OCI-LY7 (cell line): ENCODE results near the gene LEMD2. TPM values are rescaled to one million over a fixed set of nuclear protein-coding genes. Genes with fewer than 3 reads are reported as not detected.

Source experiments
- BruUV-seq: library from RNA; stranded (reverse); fragments of 400-500 nt; replicated peaks from 2 replicates; lab custom pipeline; 2021; lab: Mats Ljungman, UMichigan
- CTCF ChIA-PET: fragments of 300-600 bp; sonication (Branson Sonifier 250); formaldehyde crosslinking; loops from one replicate; lab custom pipeline; 2022; ENCODE audit warnings: antibody characterized with exemption; ENCODE audit not compliant: unreplicated experiment; lab: Charles Lee
- POLR2A ChIA-PET: fragments of 300-600 bp; sonication (Branson Sonifier 250); formaldehyde crosslinking; loops from one replicate; lab custom pipeline; 2022; ENCODE audit warnings: antibody characterized with exemption; lab: Charles Lee
- DNase-seq: peaks from one replicate; pipeline ENCODE4 v3.0.0-alpha.2; 2015; ENCODE audit warnings: low spot score
- H2AFZ ChIP-seq: fragments of 200-600 bp; sonication (generic), shearing (Covaris generic); 2 replicates; pipeline ENCODE4 v1.6.1; 2014; ENCODE audit warnings: mild to moderate bottlenecking, antibody characterized with exemption, low read length, moderate library complexity
- H3K27ac ChIP-seq: fragments of 200-600 bp; sonication (generic); 2 replicates; pipeline ENCODE4 v1.5.1; 2014; ENCODE audit warnings: mixed run types, low read depth, mild to moderate bottlenecking, moderate library complexity, low read length, inconsistent platforms; ENCODE audit not compliant: poor library complexity, severe bottlenecking
- H3K36me3 ChIP-seq: fragments of 200-600 bp; sonication (generic); 2 replicates; pipeline ENCODE4 v1.6.1; 2014; ENCODE audit warnings: mild to moderate bottlenecking, antibody characterized with exemption, low read length, moderate library complexity, mixed read lengths; ENCODE audit not compliant: insufficient read depth
- H3K4me1 ChIP-seq: fragments of 200-600 bp; sonication (generic); 2 replicates; pipeline ENCODE4 v1.5.1; 2014; ENCODE audit warnings: mild to moderate bottlenecking, low read length; ENCODE audit not compliant: insufficient read depth, poor library complexity, severe bottlenecking
- H3K4me2 ChIP-seq: fragments of 200-600 bp; sonication (generic); 2 replicates; pipeline ENCODE4 v1.6.1; 2014; ENCODE audit warnings: mild to moderate bottlenecking, low read length
- H3K4me3 ChIP-seq: fragments of 200-600 bp; sonication (generic); 2 replicates; pipeline ENCODE4 v1.5.1; 2014; ENCODE audit warnings: mild to moderate bottlenecking, low read depth, low read length; ENCODE audit not compliant: poor library complexity, severe bottlenecking
- H3K79me2 ChIP-seq: fragments of 200-600 bp; sonication (generic); 2 replicates; pipeline ENCODE4 v1.6.1; 2016; ENCODE audit warnings: low read depth, mild to moderate bottlenecking, low read length, moderate library complexity, mixed read lengths; ENCODE audit not compliant: insufficient read depth
- H3K9me2 ChIP-seq: fragments of 200-600 bp; sonication (generic); 2 replicates; pipeline ENCODE4 v1.6.1; 2016; ENCODE audit warnings: mild to moderate bottlenecking, low read length, mixed read lengths; ENCODE audit not compliant: insufficient read depth
- H3K9me3 ChIP-seq: fragments of 200-600 bp; sonication (generic); 2 replicates; pipeline ENCODE4 v1.6.1; 2014; ENCODE audit warnings: mild to moderate bottlenecking, mixed run types, low read length, mixed read lengths
- H4K20me1 ChIP-seq: fragments of 200-600 bp; sonication (generic); 2 replicates; pipeline ENCODE4 v1.6.1; 2014; ENCODE audit warnings: mild to moderate bottlenecking, antibody characterized with exemption, low read length, moderate library complexity, mixed read lengths; ENCODE audit not compliant: insufficient read depth
- EZH2phosphoT487 ChIP-seq: fragments of 200-600 bp; sonication (generic); IDR thresholded peaks from 2 replicates; pipeline ENCODE4 v1.6.1; 2018; ENCODE audit warnings: low read depth, borderline replicate concordance, mild to moderate bottlenecking, mixed run types, antibody characterized with exemption, low read length, moderate library complexity, mixed read lengths
- intact Hi-C: fragments of 100-400 bp; cut with micrococcal nuclease; formaldehyde crosslinking; loops from one replicate; pipeline ENCODE4 v1.10.0; 2022; ENCODE audit not compliant: unreplicated experiment
- total RNA-seq, 2 experiments: library from RNA; depleted of rRNA in 1 of 2; stranded (reverse); fragments of >200 nt in 1 of 2; shearing (Covaris generic) in 1 of 2; gene quantifications; 2 replicates each; pipeline ENCODE4 v1.2.3, GENCODE V29; 2014 to 2022
- TF ChIP-seq, protein P1 (sequence below): fragments of 200-600 bp; sonication (generic); conservative IDR thresholded peaks from 2 replicates; pipeline ENCODE4 v1.5.1; 2014; ENCODE audit warnings: mild to moderate bottlenecking, antibody characterized with exemption, low read length, moderate library complexity, mixed read lengths

Gene LEMD2
- total RNA-seq, 2 experiments from 2014 or later = 59.2 to 66.9 TPM

GRCh38 chr6:33733709-33734007 lies 55.3 kb downstream of the LEMD2 start:
- no peaks in the 10 kb centered on the region for H3K36me3 ChIP-seq
- BruUV-seq = no TSS peak

DNA sequence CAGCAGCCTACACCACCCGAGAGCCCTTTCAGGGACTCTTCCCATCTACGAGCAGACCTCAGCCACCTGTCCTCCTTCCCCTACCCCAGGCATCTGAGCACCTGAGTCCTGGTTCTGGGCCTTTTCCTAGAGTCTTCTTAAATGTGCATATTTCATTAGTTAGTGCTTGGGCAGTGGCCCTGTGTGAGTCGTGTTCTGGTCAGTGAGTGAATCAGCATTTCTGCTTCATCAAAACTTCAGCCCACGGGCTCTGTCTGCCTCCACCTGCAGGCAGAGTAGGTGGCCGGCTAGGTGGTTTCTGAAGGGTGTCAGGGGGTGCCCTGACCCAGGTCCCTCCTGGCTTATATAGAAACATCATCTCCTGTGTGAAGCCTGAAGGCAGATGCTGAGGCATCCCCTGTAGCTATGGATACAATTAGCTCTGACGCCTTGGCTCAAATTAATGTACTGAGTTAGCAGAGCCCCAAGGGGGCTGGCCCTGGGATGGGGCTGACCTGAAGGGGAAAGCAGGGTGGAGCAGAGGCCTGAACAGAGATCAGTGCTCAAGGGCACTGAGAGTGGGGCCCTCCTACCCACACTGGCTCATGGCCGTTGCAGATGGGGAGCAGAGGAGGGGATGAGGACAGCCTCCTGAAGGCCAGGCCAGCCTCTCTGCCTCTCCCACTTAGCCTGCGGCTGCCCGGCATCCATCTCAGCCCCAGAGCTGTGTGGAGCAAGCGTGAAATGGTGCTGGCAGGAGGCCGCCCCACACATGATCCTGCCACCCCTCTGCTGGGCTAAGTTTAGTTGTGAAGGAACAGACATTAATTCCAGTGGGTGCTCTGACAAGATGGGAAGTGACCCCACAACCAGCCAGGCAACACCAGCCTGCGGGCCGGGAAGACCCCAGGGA lies 55.9 kb downstream of the LEMD2 start:
- no peaks in the 10 kb centered on the region for H3K79me2 ChIP-seq
- no peaks in the 10 kb centered on the region for H3K9me2 ChIP-seq
- CTCF ChIA-PET = no interaction called here
- H3K4me3 ChIP-seq = no peak overlapping the region
- no TSS peak for BruUV-seq
- no peak overlapping the region for H3K4me2 ChIP-seq
- H3K27ac ChIP-seq = no peak overlapping the region
- H3K9me3 ChIP-seq = no peaks in the 10 kb centered on the region
- POLR2A ChIA-PET = no interaction called here
- TF ChIP-seq, protein P1, sequence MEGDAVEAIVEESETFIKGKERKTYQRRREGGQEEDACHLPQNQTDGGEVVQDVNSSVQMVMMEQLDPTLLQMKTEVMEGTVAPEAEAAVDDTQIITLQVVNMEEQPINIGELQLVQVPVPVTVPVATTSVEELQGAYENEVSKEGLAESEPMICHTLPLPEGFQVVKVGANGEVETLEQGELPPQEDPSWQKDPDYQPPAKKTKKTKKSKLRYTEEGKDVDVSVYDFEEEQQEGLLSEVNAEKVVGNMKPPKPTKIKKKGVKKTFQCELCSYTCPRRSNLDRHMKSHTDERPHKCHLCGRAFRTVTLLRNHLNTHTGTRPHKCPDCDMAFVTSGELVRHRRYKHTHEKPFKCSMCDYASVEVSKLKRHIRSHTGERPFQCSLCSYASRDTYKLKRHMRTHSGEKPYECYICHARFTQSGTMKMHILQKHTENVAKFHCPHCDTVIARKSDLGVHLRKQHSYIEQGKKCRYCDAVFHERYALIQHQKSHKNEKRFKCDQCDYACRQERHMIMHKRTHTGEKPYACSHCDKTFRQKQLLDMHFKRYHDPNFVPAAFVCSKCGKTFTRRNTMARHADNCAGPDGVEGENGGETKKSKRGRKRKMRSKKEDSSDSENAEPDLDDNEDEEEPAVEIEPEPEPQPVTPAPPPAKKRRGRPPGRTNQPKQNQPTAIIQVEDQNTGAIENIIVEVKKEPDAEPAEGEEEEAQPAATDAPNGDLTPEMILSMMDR = no peak
- no peak for TF ChIP-seq EZH2phosphoT487
- intact Hi-C loops = no loop called here
- no peak overlapping the region for H2AFZ ChIP-seq
- no peak for DNase-seq
- no peaks in the 10 kb centered on the region for H4K20me1 ChIP-seq
- no peaks in the 10 kb centered on the region for H3K4me1 ChIP-seq
- H3K36me3 ChIP-seq = no peaks in the 10 kb centered on the region

More at GRCh38 chr6:33733709-33734007, 55.3 kb downstream of the LEMD2 start:
- H3K4me3 ChIP-seq = no peak overlapping the region
- TF ChIP-seq, protein P1 = no peak
- TF ChIP-seq EZH2phosphoT487 = no peak
- no peaks in the 10 kb centered on the region for H3K9me3 ChIP-seq
- intact Hi-C loops = no loop called here
- H2AFZ ChIP-seq = no peak overlapping the region
- no peak for DNase-seq
- H3K9me2 ChIP-seq = no peaks in the 10 kb centered on the region
- H3K4me2 ChIP-seq = no peak overlapping the region
- H3K27ac ChIP-seq = no peak overlapping the region
- H3K79me2 ChIP-seq = no peaks in the 10 kb centered on the region
- no peaks in the 10 kb centered on the region for H3K4me1 ChIP-seq
- no peaks in the 10 kb centered on the region for H4K20me1 ChIP-seq
- CTCF ChIA-PET = no interaction called here
- POLR2A ChIA-PET = no interaction called here

GRCh38 chr6:33732385-33732784 lies 56.5 kb downstream of the LEMD2 start:
- Histone ChIP-seq H3K9me2 (no peaks in the 10 kb centered on the region), H3K9me3 (no peaks in the 10 kb centered on the region), H3K4me3 (no peak overlapping the region), H3K36me3 (no peaks in the 10 kb centered on the region), H3K4me2 (no peak overlapping the region), H4K20me1 (no peaks in the 10 kb centered on the region), H2AFZ (no peak overlapping the region), H3K27ac (no peak overlapping the region), H3K79me2 (no peaks in the 10 kb centered on the region), H3K4me1 (no peaks in the 10 kb centered on the region)
- no peak for DNase-seq
- ChIA-PET POLR2A (no interaction called here), CTCF (no interaction called here)
- intact Hi-C loops = no loop called here
- no peak for TF ChIP-seq EZH2phosphoT487
- TF ChIP-seq, protein P1 = no peak
- BruUV-seq = no TSS peak
